Kasumi-1 (cell line): ENCODE results near the gene CST3.
"Not testable (repeated sequence)": the region's sequence is repeated elsewhere in the genome, so short reads cannot be mapped to it uniquely, and the experiment has no call there.

ENCODE experiments used
- DNase-seq, 2 experiments: peaks; one replicate each; lab custom pipeline; 2025; lab: John Stamatoyannopoulos, UW

The CST3 gene

DNA sequence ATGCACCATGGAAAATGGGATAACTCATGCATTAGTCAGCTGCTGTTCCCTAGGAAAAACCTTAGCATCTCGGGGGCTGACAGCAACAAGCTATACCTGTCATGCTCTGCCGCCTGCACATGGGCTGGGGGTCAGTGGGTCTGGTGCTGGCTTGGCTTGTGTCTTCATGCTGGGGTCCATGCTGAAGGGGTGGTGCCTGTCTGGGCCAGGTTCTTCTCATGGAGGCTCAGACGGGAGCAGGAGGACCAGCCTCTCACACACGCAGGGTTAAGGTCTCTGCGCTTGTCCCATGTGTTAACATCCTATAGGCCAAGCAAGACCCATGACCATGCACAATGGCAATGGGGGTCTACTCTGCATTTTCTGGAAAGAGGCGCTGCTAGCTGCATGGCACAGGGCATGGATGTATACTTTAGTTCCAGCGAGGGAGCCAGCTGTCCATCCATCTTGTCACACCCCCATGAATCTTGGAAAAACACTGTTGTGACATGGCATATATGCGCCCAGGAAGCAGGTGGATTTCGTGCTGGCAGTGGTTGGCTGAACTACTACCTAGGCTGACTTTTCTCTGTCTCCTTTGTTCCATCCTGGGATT is 24.6 kb upstream of the CST3 start:
- no peak for DNase-seq

DNA sequence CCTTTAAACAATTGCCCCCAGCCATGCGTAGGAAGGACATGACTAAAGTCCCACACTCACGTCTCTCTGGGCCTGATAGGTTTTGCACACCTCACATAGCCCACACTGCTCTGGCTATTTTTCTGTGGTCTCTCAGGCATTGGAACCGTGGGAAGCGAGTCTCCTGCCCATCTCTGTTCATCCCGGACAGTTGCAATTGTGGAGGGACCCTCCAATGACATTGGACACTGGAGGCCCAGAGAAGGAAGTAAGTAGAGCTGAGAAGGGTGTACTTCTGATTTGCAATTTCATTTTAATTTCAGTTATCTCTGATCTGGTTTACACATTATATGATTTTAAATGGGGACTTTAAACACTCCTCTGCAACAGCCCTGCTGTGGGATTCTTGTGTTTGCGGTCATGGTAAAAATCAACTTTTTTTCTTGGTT is 23.3 kb upstream of the CST3 start:
- no peak for DNase-seq

DNA sequence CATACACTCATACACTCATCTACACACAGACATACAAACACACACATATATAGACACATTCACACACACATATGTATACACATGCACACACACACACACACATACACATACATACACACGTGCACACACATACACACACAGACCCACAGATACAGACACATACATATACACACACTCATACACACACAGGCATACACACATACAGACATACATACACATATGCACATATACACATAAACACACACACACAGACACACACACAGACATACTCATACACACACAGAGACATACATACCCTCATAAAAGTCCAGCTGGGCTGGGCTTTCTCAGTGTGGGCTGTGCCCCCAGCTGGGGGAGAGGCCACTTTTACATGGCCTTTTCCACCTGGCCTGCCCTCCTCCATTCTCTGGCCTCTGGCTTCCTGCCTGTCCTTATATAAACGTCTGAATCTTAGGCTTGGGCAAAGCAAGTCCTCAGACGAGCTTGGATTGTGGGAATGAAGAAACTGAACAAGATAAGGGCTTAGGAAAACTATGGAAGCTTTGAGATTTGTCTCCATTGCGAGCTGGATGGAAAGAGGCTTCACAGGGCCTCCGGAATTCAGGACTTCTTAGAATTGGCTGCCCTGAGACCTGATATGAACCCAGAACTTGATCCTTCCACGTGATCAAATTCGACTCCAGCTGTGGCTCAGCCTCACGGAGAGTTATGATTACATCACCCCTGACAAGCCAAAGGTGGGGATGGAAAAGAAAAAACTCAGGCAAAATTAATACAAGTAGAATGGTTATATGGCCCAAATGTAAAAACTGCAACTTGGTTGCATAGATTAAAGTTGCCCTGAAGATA is 22.5 kb upstream of the CST3 start:
- no peak for DNase-seq

DNA sequence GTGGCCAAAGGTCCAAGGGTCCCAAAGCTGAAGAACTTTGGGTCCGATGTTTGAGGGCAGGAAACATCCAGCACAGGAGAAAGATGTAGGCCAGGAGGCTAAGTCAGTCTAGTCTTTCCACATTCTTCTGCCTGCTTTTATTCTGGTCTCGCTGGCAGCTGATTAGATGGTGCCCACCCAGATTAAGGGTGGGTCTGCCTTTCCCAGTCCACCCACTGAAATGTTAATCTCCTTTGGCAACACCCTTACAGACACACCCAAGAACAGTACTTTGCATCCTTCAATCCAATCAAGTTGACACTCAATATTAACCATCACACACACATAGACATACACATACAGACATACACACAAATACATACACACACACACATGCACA is 21.8 kb upstream of the CST3 start:
- DNase-seq, result not testable (repeated sequence)

DNA sequence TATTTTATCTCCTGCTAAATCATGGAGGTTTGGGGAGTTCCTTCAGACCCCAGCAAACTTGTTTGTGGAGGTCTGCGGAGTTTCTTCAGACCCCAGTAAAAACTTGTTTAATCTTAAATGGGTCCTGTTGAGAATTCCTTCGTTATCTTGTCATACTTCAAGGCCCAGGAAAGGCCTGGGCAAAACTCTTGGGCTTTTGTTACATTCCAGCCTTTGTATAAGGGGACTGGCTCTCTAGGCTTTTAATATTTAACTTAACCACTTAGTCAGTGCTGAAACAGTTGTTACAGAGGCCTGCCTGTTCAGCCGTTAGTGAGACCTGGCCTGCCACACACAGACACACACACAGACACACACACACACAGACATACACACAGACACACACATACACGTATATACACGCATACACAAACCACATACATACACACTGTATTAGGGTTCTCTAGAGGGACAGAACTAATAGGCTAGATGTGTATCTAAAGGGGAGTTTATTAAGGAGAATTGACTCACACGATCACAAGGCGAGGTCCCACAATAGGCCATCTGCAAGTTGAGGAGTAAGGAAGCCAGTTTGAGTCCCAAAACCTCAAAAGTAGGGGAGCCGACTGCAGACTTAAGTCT is 21.3 kb upstream of the CST3 start:
- DNase-seq, result no peak

DNA sequence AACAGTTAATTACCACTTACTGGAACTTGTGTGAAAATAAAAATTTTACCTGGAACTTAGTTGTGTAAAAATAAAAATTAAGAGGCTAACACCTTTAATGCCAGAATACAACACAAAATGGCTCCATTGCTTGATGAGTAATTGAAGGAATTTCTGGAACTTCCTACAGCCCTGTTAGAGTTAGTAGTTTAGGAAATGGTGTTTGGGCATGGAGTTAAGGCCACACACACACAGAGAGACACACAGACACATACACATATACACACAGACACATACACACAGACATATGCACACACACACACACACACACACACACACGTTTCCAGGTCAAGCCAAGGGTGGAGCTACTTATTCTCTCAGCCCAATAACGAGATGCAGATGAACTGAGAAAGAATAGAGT is 20.6 kb upstream of the CST3 start:
- DNase-seq, result no peak

DNA sequence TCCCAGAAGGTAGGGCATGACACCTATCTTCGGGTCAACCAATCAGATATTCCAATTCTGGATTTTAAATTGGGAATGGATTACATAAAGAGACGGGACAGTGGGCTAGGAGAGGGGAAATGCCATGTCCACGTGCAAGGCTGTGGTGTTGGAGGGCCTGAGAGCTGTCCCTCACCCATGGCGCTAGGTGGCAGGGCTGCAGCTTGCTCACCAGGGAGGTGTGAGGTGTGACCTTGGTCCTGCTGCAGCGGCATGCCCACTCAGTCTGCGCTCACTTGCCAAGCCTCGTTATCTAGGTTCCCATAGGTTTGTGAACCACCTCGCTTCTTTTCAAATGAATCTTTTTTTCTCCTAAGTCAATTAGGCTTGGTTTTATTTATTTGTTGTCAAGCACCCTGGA is 19.4 kb upstream of the CST3 start:
- no peak for DNase-seq

DNA sequence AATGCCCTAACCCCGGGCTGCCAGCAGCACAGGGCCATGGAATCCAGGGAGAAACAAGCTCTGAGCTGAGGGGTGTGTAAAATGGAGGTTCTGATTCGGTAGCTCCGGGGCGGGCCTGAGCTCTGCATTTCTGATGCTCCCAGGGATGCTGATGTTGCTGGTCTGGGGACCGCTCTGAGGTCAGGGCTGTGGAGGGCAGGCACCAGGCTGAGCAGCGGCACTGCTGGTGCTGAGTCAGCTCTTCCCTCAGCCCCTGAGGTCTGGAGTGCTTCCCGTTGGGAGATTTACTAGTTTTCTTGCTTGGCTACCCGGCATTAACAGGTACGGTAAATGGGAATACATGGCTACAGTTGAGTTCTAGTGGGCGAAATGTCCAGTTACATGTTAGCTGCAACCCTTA is 18.6 kb upstream of the CST3 start:
- DNase-seq, result no peak

DNA sequence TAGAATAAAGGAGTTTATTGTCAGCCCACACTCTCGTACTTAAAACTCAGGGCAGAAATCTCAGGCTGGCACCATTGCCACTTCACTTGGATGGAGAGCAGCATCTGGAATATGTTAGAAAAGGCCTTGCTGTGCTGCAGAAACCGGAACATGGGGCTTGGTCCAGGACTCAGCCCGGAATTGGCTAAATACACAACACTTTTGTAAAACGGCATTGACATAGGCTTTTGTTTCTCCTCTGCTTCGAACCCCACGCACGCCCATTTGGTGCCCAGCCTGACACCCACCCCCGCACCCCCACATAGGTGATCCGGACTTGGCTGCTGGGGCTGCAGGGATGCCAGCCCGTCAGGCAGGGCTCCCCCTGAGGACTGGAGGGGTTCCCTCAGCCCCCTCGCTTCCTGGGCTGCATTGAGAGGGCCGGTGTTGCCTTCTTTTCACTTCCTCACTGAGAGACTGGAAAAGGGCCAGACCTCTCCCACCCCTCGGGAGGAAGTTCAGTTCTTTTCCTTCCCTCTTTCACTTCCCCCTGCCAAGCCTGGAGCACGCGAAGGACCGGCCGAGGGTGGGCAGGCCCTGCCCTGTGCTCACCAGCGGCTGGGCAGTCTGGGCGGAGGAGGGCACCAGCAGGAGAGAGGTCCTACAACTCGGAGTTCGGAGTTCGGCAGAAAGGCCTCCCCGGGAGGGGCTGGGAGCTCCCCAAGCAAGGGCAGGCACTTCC is 17.9 kb upstream of the CST3 start:
- peak; percentile 55 to 63 for DNase-seq

DNA sequence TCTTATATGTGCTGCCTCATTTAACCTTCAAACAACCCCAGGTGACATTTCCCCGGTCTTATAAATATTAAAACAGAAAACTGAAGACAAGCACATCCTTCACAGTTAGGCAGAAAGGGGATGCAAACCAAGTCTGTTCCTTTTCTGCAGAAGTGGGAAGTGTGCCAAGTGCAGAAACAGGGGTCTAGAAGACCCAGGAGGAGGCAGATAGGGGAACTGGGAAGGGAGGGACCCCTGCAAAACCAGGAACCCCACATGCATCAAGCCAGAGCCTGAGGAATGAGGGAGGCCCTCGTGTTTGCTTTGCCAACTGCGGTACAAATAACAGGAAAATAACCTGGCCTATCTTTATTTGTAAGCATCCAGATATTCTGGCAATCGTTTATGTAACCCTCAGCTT is 17.0 kb upstream of the CST3 start:
- peak in 1 of 2 experiments; percentile 34 for DNase-seq

DNA sequence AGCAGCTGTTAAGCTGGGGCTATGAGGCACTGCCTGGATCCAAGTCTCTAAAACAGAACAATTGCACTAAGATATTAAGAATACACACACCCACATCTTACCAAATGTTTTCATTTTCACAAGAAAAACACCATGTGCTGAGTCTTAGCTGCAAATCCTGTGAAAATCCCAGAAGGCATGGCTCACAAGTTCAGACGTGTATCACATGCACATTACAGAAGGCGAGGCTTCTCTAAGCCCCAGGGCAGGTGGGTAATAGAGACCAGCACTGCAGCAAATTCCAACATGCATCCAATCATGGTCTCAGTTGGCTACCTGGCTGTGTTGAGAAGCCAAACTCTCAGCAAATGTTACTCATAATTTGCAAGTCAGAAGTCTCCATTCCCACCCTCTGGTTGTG is 16.2 kb upstream of the CST3 start:
- DNase-seq, result no peak

DNA sequence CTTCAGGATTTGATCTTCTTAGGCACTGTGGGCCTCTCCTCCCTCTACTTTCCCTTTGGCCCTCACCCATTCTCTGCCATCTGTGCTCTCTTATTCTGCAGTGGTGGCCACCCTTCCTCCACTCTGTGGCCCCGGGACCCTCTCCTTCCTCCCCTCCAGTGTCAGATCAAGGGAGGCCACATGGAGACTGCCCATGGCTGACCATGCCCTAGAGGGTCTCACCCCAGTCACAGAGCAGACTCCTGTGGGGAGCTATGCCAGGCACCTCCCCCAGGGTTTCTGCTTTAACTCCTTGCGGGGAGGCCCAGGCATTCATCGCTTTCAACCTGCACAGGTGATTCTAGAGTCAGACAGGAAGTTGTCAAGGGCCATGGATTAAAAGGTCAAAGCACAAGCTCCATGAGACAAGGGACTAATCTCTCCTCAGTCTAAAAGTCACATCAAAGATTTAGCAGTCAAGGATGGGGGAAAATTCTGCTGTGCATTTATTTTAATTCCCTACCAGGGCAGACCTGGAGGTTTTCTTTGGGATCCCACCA is 15.7 kb upstream of the CST3 start:
- DNase-seq, result no peak

DNA sequence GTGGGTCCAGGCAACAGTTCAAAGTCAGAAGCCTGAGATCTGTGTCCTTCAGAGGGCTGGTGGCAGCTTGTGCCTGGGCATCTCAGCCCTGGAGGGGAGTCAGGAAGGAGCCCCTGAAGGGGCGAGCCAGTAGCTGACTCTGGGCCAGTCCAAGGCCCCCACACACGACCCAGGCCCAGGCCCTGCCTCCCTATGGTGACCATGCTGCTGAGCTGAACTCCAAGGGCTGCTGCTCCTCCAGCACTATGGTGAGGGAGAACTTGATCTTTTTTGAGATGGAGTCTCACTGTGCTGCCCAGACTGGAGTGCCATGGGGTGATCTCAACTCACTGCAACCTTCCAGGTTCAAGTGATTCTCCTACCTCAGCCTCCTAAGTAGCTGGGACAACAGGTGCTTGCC is 15.2 kb upstream of the CST3 start:
- DNase-seq, result no peak

DNA sequence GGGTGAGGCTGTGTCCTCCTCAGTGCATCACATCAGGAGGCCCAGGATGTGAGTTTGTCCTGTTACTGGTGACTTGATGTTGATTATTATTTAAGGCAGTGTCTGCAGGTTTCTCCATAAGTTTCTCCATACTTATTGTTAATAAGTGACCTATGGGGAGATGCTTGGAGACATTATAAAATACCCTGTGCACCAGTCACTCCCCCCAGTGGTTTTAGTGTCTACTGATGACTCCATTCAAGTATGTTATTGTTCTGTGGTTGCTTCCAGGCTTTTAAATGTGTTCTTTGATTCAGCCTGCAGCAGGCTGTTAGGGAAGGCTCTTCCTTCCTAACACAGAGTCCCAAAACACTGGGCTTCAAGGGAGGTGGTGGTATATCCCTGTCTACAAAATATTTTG is 14.6 kb upstream of the CST3 start:
- no peak for DNase-seq

DNA sequence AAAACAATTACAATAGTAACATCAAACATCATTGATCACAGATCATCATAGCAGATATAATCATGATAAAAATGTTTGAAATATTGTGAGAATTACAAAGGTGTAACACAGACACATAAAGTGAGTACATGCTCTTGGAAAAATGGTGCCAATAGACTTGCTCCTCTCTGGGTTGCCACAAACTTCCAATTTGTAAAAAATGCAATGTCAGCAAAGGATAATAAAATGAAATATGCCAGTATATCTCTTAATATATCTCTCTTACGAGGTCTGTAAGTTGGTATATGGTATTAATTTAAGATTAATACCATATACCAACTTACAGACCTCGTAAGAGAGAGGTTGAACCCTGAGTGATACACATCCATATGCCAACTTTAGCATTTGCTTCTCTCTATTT is 13.4 kb upstream of the CST3 start:
- no peak for DNase-seq

DNA sequence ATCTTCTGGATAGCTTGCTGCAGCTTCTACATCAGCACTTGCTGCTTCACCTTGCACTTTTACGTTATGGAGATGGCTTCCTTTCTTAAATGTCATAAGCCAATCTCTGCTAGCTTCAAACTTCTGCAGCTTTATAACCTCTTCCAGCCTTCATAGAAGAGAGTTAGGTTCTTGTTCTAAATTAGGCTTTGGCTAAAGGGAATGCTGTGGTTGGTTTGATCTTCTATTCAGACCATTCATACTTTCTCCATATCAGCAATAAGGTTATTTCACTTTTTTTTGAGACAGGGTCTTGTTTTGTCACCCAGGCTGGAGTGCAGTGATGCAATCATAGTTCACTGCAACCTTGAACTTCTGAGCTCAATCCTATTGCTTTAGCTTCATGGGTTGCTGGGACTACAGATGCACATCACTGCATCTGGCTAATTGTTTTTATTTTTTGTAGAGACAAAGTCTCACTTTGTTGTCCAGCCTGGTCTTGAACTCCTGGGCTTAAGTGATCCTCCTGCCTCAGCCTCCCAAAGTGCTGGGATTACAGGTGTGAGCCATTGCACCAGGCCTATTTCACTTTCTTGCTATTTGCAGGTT is 12.2 kb upstream of the CST3 start:
- DNase-seq, result no peak

DNA sequence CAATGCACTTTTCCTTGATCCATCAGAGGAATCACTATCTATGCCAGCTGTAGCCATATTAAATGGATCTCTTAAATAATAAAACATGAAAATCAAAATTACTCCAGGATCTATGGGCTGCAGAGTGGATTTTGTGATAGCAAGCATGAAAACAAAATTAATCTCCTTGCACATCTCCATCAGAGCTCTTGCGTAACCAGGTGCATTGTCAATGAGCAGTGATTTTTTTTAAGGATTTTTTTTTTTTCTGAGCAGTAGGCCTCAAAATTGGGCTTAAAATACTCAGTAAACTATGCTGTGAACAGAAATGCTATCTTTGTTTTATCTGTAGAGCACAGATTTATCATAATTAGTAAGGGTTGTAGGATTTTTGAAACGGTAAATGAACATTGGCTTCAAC is 11.5 kb upstream of the CST3 start:
- no peak for DNase-seq

DNA sequence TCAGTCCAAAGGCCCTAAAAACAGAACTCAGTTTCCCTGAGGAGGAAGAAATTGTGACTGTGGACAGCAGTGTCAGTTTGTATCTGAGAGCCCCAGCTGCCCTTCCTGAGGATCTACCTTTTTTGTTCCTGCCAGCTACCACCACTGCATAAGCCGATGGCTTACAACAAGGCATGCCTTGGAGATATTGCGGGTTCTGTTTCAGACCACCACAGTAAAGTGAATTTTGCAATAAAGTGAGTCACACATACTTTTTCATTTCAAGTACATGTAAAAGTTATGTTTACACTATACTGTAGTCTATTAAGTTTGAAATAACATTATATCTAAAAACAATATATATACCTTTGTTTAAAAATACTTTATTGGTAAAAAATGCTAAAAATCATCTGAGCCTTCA is 9.6 kb upstream of the CST3 start:
- DNase-seq, result no peak

DNA sequence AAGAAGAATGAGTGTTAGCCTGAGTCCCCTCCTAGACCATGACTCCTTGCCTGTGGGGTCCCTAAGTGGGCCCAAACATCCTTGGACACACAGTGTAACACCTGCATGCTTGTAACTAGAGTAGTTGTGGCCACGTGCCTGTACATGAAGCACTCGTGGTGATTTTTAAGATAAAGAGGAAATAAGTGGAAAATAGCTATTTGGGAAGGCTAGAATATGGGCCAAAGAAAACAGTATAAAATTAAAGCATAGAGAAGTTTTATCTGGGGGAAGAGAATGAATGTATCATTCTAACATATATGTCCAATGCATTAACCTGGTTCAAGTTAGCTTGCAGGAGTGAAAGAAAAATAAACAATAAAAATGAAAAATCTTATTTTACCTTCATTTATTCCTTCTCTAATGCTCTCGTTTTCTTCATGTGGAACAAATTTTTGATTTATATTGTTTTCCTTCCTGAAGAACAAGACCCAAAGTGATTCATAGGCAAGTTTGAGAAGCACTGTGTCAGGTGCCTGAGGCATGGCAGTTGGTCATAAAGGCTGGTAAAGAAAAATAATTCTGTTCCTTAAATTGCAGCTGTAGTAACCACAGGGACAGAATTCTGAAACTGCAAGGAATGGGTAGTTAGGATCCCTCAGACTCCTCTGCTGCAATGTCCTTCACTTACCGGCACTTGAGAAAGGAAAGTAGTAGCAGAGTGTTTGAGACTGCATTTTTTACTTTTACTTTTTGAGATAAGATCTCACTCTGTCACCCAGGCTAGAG is 8.5 kb upstream of the CST3 start:
- no peak for DNase-seq

DNA sequence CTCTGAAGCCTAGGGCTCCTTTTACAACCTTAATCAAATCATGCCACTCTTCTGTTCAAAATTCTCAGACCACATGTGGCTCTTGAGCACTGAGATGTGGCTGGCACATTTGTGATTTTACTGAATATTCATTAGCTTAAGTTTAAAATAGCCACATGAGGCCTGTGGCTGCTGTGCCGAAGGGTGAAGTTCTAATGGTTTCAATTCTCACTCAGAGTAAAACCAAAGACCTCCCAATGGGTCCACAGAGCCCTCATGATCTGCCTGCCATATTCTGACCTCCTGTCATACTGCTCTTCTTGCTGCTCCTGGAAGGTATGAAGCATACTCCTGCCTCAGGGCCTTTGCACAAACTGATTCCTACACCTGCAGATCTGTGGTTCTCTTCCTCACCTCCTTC is 7.8 kb upstream of the CST3 start:
- no peak for DNase-seq

DNA sequence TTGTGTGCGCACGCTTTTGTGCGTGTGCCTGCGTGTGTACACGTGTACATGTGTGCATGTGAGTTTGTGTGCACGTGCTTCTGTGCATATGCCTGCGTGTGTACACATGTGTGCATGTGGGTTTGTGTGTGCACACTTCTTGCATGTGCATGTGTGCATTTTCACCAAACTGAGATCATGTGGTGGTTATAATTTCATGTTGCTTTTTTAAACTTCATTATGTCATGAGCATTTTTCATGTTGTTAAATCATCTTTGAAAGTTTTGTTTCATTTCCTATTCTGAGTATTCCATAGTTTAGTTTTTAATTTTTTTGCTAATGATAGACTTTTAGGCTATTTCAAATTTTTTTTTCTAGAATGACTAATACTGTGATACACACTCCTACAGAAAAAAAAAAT is 6.4 kb upstream of the CST3 start:
- DNase-seq, result no peak
